Esophagus (tissue), 2 donors: ENCODE measurements around the gene MYO7A. TPM values are rescaled to one million over a fixed set of nuclear protein-coding genes. Genes with fewer than 3 reads are reported as not detected.

ENCODE experiments used
- H3K27ac ChIP-seq, 2 donors: one replicate each; pipeline ENCODE4 v1.5.1; 2013; ENCODE audit warnings: low read depth in 2 of 2, mild to moderate bottlenecking in 2 of 2, inconsistent platforms in 1 of 2, low read length in 1 of 2, moderate library complexity in 1 of 2
- H3K27me3 ChIP-seq, 2 donors: one replicate each; pipeline ENCODE4 v1.6.1; 2013; ENCODE audit warnings: low read length in 2 of 2, control low read depth in 1 of 2, mild to moderate bottlenecking in 1 of 2; ENCODE audit not compliant: insufficient read depth in 2 of 2, control insufficient read depth in 1 of 2
- H3K36me3 ChIP-seq, 2 donors: one replicate each; pipeline ENCODE4 v1.6.1; 2013; ENCODE audit warnings: low read length in 1 of 2; ENCODE audit not compliant: control insufficient read depth in 2 of 2, insufficient read depth in 2 of 2
- H3K4me1 ChIP-seq, 2 donors: one replicate each; pipeline ENCODE4 v1.6.1; 2013; ENCODE audit warnings: low read length in 1 of 2; ENCODE audit not compliant: control insufficient read depth in 2 of 2, insufficient read depth in 2 of 2
- H3K4me3 ChIP-seq, 2 donors: one replicate each; pipeline ENCODE4 v1.5.1; 2013; ENCODE audit warnings: low read length in 2 of 2, mild to moderate bottlenecking in 2 of 2, low read depth in 1 of 2, moderate library complexity in 1 of 2
- H3K9me3 ChIP-seq, 2 donors: one replicate each; pipeline ENCODE4 v1.6.1; 2013; ENCODE audit warnings: mild to moderate bottlenecking in 2 of 2, low read depth in 1 of 2, low read length in 1 of 2, moderate library complexity in 1 of 2; ENCODE audit not compliant: control insufficient read depth in 2 of 2, insufficient read depth in 1 of 2
- WGBS, 2 donors: extraction: QIAGEN DNeasy Blood & Tissue Kit; methylation state at CpG; one replicate each; pipeline ENCODE4 v1.1.7; 2013; 5-methylcytosine and 5-hydroxymethylcytosine counted together
- polyA plus RNA-seq, 2 donors: library from polyadenylated mRNA; stranded (reverse); fragments of 200-250 nt; gene quantifications; one replicate each; pipeline ENCODE4 v1.2.3, GENCODE V29; 2013
- donor health status: healthy with polysubstance abuse.
- donor health status: Bipolar disorder and iron deficiency.

The MYO7A gene
- polyA plus RNA-seq, 2 donors = 1.1 to 1.2 TPM

GRCh38 chr11:77110836-77111235 is 17.2 kb upstream of the MYO7A start:
- Histone ChIP-seq H3K27ac (no peak overlapping the region), H3K36me3 (peaks cover 0 to 4% of the 10 kb centered on the region in 2 donors)

GRCh38 chr11:77111277-77111676 is 16.8 kb upstream of the MYO7A start:
- Histone ChIP-seq H3K27ac (no peak overlapping the region), H3K27me3 (no peaks in the 10 kb centered on the region), H3K36me3 (peaks cover 0 to 4% of the 10 kb centered on the region in 2 donors), H3K4me1 (peaks cover 4 to 6% of the 10 kb centered on the region in 2 donors), H3K9me3 (no peaks in the 10 kb centered on the region), H3K4me3 (no peak overlapping the region)
- whole genome bisulfite sequencing, 2 donors = 70 to 71% methylated on average over 3 of the region's 3 CpGs

More at GRCh38 chr11:77110836-77111235, 17.2 kb upstream of the MYO7A start:
- WGBS, 2 donors = 80 to 88% methylated on average over 6 of the region's 6 CpGs
- Histone ChIP-seq H3K4me1 (peaks cover 4 to 6% of the 10 kb centered on the region in 2 donors), H3K9me3 (no peaks in the 10 kb centered on the region), H3K4me3 (no peak overlapping the region), H3K27me3 (no peaks in the 10 kb centered on the region)

GRCh38 chr11:77111946-77112345 is 16.1 kb upstream of the MYO7A start:
- H3K27me3 ChIP-seq = no peaks in the 10 kb centered on the region
- peaks cover 0 to 4% of the 10 kb centered on the region in 2 donors for H3K36me3 ChIP-seq
- H3K4me1 ChIP-seq = peaks cover 4 to 6% of the 10 kb centered on the region in 2 donors
- WGBS, 2 donors = 94 to 96% methylated on average over 6 of the region's 6 CpGs
- H3K27ac ChIP-seq = no peak overlapping the region
- H3K4me3 ChIP-seq = no peak overlapping the region
- H3K9me3 ChIP-seq = no peaks in the 10 kb centered on the region

- no peak overlapping the region for H3K4me3 ChIP-seq
- no peaks in the 10 kb centered on the region for H3K9me3 ChIP-seq
- peaks cover 4 to 6% of the 10 kb centered on the region in 2 donors for H3K4me1 ChIP-seq
- H3K36me3 ChIP-seq = peaks cover 0 to 4% of the 10 kb centered on the region in 2 donors
- H3K27ac ChIP-seq = no peak overlapping the region
- 87 to 88% methylated on average over 20 of the region's 20 CpGs for WGBS, 2 donors
- no peaks in the 10 kb centered on the region for H3K27me3 ChIP-seq
Measured at GRCh38 chr11:77112641-77113381, 15.2 kb upstream of the MYO7A start.

GRCh38 chr11:77113382-77114088 is 14.5 kb upstream of the MYO7A start:
- 63 to 71% methylated on average over 8 of the region's 8 CpGs for WGBS, 2 donors
- H3K9me3 ChIP-seq = no peaks in the 10 kb centered on the region
- H3K4me3 ChIP-seq = no peak overlapping the region
- H3K27ac ChIP-seq = no peak overlapping the region
- H3K27me3 ChIP-seq = no peaks in the 10 kb centered on the region
- peaks cover 0 to 7% of the 10 kb centered on the region in 2 donors for H3K36me3 ChIP-seq
- H3K4me1 ChIP-seq = peaks cover 0 to 2% of the 10 kb centered on the region in 2 donors

- 95 to 96% methylated on average over 13 of the region's 13 CpGs for WGBS, 2 donors
- no peaks in the 10 kb centered on the region for H3K9me3 ChIP-seq
- no peaks in the 10 kb centered on the region for H3K27me3 ChIP-seq
- H3K4me3 ChIP-seq = no peak overlapping the region
- peaks cover 0 to 2% of the 10 kb centered on the region in 2 donors for H3K4me1 ChIP-seq
- no peak overlapping the region for H3K27ac ChIP-seq
- H3K36me3 ChIP-seq = peaks cover 0 to 11% of the 10 kb centered on the region in 2 donors
Measured at GRCh38 chr11:77114089-77114463, 14.0 kb upstream of the MYO7A start.

- Histone ChIP-seq H3K27ac (no peak overlapping the region), H3K4me1 (peaks cover 0 to 2% of the 10 kb centered on the region in 2 donors), H3K9me3 (no peaks in the 10 kb centered on the region), H3K27me3 (no peaks in the 10 kb centered on the region), H3K36me3 (peaks cover 0 to 18% of the 10 kb centered on the region in 2 donors), H3K4me3 (no peak overlapping the region)
- WGBS, 2 donors = 96 to 97% methylated on average over 16 of the region's 16 CpGs
Measured at GRCh38 chr11:77115181-77115611, 12.8 kb upstream of the MYO7A start.

- H3K4me1 ChIP-seq = peaks cover 0 to 2% of the 10 kb centered on the region in 2 donors
- no peaks in the 10 kb centered on the region for H3K27me3 ChIP-seq
- H3K27ac ChIP-seq = no peak overlapping the region
- peaks cover 0 to 24% of the 10 kb centered on the region in 2 donors for H3K36me3 ChIP-seq
- H3K9me3 ChIP-seq = no peaks in the 10 kb centered on the region
- 93% methylated on average over 15 of the region's 15 CpGs for WGBS, 2 donors
- no peak overlapping the region for H3K4me3 ChIP-seq
Measured at GRCh38 chr11:77115956-77116355, 12.1 kb upstream of the MYO7A start.

- Histone ChIP-seq H3K9me3 (no peaks in the 10 kb centered on the region), H3K27me3 (no peaks in the 10 kb centered on the region), H3K4me1 (peaks cover 0 to 2% of the 10 kb centered on the region in 2 donors), H3K4me3 (no peak overlapping the region), H3K36me3 (peaks cover 0 to 29% of the 10 kb centered on the region in 2 donors), H3K27ac (no peak overlapping the region)
- 75 to 77% methylated on average over 7 of the region's 7 CpGs for WGBS, 2 donors
Measured at GRCh38 chr11:77117492-77117891, 10.6 kb upstream of the MYO7A start.
